AG04450 (cell line): ENCODE data around the gene TRIM56. TPM values are rescaled to one million over a fixed set of nuclear protein-coding genes. Genes with fewer than 3 reads are reported as not detected.
"Not testable (repeated sequence)": the region's sequence is repeated elsewhere in the genome, so short reads cannot be mapped to it uniquely, and the experiment has no call there.

Experiments
- CTCF ChIA-PET: fragments of 300-600, 350-600 bp; formaldehyde crosslinking; extraction: SDS; loops from one replicate; lab custom pipeline; 2022; ENCODE audit warnings: antibody characterized with exemption, inconsistent platforms; lab: Charles Lee
- POLR2A ChIA-PET: fragments of 350-600 bp; formaldehyde crosslinking; extraction: SDS; loops from one replicate; lab custom pipeline; 2021; ENCODE audit warnings: antibody characterized with exemption, inconsistent platforms; lab: Yijun Ruan, JAX
- DNase-seq: peaks from one replicate; pipeline ENCODE4 v3.0.0-alpha.2; 2011; ENCODE audit warnings: low read depth, low spot score
- H3K27ac ChIP-seq: one replicate; pipeline ENCODE4 v1.5.1; 2012; ENCODE audit warnings: low read depth, low read length, control low read depth
- H3K27me3 ChIP-seq: one replicate; pipeline ENCODE4 v1.6.0; 2012; ENCODE audit warnings: low read length; ENCODE audit not compliant: control insufficient read depth, insufficient read depth
- H3K4me3 ChIP-seq: 2 replicates; pipeline ENCODE4 v1.5.1; 2011; ENCODE audit warnings: mild to moderate bottlenecking, low read depth, low read length, control low read depth
- H3K9me3 ChIP-seq: 2 replicates; pipeline ENCODE4 v1.5.1; 2012; ENCODE audit warnings: low read length; ENCODE audit not compliant: control insufficient read depth, insufficient read depth
- polyA plus RNA-seq: library from polyadenylated mRNA; depleted of rRNA; stranded (reverse); fragments of >200 nt; gene quantifications from 2 replicates; pipeline ENCODE4 v1.2.3, GENCODE V29; 2011
- TF ChIP-seq, protein P1 (sequence below): IDR thresholded peaks from 2 replicates; pipeline ENCODE4 v1.5.1; 2011; ENCODE audit warnings: low read depth, low read length, control low read depth, inconsistent platforms

TRIM56 gene
- polyA plus RNA-seq, 1 experiment = 4.0 TPM

DNA sequence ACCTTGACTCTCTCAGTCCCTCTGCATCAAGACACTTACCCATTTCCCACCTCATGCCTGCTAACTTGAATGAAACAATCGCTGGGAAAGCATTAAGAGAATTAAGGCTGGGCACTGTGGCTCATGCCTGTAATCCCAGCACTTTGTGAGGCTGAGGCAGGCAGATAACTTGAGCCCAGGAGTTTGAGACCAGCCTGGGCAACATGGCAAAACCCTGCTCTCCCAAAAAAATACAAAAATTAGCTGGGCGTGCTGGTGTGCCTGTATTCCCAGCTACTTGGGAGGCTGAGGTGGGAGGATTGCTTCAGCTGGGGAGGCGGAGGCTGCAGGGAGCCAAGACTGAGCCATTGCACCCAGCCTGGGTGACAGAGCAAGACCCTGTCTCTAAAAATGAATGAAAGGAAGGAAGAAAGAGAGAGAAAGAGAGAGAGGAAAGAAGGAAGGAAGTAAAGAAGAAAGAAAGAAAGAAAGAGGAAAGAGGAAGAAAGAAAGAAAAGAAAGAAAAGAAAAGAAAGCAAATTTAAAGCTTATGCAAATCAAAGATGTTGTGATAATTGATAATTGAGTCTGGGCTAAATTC, 42.3 kb downstream of the TRIM56 start:
- Histone ChIP-seq H3K27ac (peak overlapping the region; percentile 68), H3K9me3 (peaks cover 8% of the 10 kb centered on the region), H3K27me3 (no peaks in the 10 kb centered on the region), H3K4me3 (peak overlapping the region; percentile 91)
- ChIA-PET POLR2A (interaction anchor here (0.6 to 2.4 kb wide), 13 partner anchors 9 to 543 kb away, joined by 3 to 23 read pairs (median 4); partner anchors contain the start of genes TRIM56, VGF and ZNHIT1), CTCF (interaction anchor here (0.7 to 1.9 kb wide), 5 partner anchors 10 to 233 kb away, joined by 3 to 12 read pairs (median 4); no protein-coding TSS in a partner anchor)
- TF ChIP-seq, protein P1, sequence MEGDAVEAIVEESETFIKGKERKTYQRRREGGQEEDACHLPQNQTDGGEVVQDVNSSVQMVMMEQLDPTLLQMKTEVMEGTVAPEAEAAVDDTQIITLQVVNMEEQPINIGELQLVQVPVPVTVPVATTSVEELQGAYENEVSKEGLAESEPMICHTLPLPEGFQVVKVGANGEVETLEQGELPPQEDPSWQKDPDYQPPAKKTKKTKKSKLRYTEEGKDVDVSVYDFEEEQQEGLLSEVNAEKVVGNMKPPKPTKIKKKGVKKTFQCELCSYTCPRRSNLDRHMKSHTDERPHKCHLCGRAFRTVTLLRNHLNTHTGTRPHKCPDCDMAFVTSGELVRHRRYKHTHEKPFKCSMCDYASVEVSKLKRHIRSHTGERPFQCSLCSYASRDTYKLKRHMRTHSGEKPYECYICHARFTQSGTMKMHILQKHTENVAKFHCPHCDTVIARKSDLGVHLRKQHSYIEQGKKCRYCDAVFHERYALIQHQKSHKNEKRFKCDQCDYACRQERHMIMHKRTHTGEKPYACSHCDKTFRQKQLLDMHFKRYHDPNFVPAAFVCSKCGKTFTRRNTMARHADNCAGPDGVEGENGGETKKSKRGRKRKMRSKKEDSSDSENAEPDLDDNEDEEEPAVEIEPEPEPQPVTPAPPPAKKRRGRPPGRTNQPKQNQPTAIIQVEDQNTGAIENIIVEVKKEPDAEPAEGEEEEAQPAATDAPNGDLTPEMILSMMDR = no peak
- no peak for DNase-seq

DNA sequence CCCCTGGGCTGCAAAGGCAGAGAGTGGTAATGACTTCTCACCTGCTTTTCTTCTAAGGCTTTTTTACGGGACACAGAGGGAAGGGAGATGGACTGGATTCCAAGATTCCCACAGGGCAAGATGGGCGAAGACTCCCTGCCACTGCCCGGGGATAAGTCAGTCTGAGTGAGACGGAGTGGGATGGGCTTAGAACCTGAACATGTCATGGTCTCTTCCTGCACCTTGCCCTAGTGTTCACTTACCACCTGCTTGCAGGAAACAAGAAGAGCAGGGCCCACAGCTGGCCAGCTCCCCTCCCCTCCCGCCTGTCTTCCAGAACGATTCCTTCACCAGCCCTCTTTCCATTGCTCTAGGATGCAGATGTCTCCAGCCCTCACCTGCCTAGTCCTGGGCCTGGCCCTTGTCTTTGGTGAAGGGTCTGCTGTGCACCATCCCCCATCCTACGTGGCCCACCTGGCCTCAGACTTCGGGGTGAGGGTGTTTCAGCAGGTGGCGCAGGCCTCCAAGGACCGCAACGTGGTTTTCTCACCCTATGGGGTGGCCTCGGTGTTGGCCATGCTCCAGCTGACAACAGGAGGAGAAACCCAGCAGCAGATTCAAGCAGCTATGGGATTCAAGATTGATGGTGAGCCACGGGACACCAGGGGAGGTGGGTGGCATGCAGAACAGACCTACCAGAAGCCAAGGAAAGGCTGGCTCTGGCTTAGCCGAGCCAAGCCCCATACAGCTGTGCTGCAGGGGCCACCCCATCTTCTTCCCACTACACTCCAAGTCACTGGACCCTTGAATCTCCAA, 43.0 kb downstream of the TRIM56 start:
- Histone ChIP-seq H3K4me3 (peak overlapping the region; percentile 91), H3K9me3 (peaks cover 8% of the 10 kb centered on the region), H3K27me3 (no peaks in the 10 kb centered on the region), H3K27ac (peak overlapping the region; percentile 57)
- TF ChIP-seq, protein P1 = no peak
- ChIA-PET CTCF (interaction anchor here (0.7 to 1.4 kb wide), 4 partner anchors 10 to 234 kb away, joined by 3 to 4 read pairs (median 3); no protein-coding TSS in a partner anchor), POLR2A (interaction anchor here (1.9 to 2.4 kb wide), 3 partner anchors 11 to 43 kb away, joined by 5 to 18 read pairs (median 7); partner anchors contain the start of genes TRIM56 and VGF)
- DNase-seq = no peak

DNA sequence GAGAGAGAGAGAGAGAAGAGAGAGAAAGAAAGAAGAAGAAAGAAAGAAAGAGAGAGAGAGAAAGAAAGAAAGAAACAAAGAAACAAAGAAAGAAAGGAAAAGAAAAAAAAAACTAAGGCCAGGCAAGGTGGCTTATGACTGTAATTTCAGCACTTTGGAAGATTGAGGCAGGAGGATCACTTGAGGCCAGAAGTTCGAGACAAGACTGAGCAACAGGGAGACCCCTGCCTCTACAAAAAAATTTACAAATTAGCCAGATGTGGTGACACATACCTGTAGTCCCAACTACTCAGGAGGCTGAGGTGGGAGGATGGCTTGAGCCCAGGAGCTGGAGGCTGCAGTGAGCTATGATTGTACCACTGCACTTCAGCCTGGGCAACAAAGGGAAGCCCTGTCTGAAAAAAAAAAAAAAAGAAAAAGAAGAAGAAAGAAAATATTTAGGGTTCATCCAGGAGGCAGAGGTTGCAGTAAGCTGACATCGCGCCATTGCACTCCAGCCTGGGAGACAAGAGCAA, 44.4 kb downstream of the TRIM56 start:
- TF ChIP-seq, protein P1 = no peak
- peak overlapping the region; percentile 31 for H3K4me3 ChIP-seq
- POLR2A ChIA-PET = interaction anchor here (1.4 kb wide), 1 partner anchor 12 kb away, joined by 4 read pairs; no protein-coding TSS in a partner anchor
- H3K27ac ChIP-seq = no peak overlapping the region
- peaks cover 8% of the 10 kb centered on the region for H3K9me3 ChIP-seq
- DNase-seq = no peak
- CTCF ChIA-PET = interaction anchor here (0.6 to 1.4 kb wide), 2 partner anchors 14 to 15 kb away, joined by 3 to 6 read pairs; no protein-coding TSS in a partner anchor
- H3K27me3 ChIP-seq = no peaks in the 10 kb centered on the region

DNA sequence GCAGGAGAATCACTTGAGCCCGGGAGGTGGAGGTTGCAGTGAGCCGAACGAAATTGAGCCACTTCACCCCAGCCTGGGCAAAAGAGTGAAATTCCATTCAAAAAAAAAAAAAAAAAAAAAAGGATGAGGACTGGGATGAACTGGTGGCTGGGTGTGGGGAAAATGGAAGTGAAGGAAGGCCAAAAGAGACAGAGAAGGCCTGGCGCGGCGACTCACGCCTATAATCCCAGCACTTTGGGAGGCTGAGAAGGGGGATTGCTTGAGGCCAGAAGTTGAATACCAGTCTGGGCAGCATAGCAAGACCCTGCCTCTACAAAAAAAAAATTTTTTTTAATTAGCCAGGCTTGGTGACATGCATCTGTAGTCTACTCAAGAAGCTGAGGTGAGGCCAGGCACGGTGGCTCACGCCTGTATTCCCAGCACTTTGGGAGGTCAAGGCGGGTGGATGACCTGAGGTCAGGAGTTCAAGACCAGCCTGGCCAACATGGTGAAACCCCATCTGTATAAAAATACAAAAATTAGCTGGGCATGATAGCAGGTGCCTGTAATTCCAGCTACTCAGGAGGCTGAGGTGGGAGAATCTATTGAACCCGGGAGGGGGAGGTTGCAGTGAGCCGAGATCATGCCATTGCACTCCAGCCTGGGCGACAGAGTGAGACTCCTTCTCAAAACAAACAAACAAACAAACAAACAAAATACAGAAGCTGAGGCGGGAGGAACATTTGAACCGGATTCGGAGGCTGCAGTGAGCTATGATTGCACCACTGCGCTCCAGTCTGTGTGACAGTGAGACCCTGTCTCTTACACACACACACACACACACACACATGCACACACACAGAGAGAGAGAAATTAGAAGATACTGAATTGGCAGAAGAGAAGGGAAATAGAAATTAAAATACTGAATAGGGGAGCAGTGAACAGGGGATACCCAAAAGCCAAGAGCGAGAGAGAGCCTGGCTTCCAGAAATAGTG, 47.6 kb downstream of the TRIM56 start:
- 0 out of 2 replicates have a peak overlapping the region, but pooled peaks have one; percentile 2 for H3K4me3 ChIP-seq
- POLR2A ChIA-PET = interaction anchor here (2.9 kb wide), 1 partner anchor 10 kb away, joined by 12 read pairs; no protein-coding TSS in a partner anchor
- DNase-seq, H3K9me3 ChIP-seq, H3K27me3 ChIP-seq: not testable (repeated sequence)
- H3K27ac ChIP-seq = peak overlapping the region; percentile 52
- CTCF ChIA-PET = interaction anchor here (2.3 to 3.1 kb wide), 3 partner anchors 11 to 60 kb away, joined by 10 to 26 read pairs (median 10); no protein-coding TSS in a partner anchor
